PFSK-1 (cell line): ENCODE data around the gene IL34.

Source experiments
- POLR2AphosphoS5 ChIP-seq: IDR thresholded peaks from 2 replicates; pipeline ENCODE4 v1.6.1; 2012; ENCODE audit warnings: low read depth, mild to moderate bottlenecking, control low read depth, low read length, moderate library complexity
- SIN3A ChIP-seq: IDR thresholded peaks from 2 replicates; pipeline ENCODE4 v1.6.1; 2012; ENCODE audit warnings: mild to moderate bottlenecking, low read length, moderate library complexity, borderline replicate concordance; ENCODE audit not compliant: insufficient read depth
- TAF1 ChIP-seq: IDR thresholded peaks from 2 replicates; pipeline ENCODE4 v1.6.1; 2012; ENCODE audit warnings: low read length, control low read depth, borderline replicate concordance; ENCODE audit not compliant: insufficient read depth

- no peak for TF ChIP-seq POLR2AphosphoS5
- no peak for TF ChIP-seq TAF1
- TF ChIP-seq SIN3A: no peak
Measured at GRCh38 chr16:70665806-70666735, 19.7 kb downstream of the IL34 start.
